GM12878 (cell line): Measurements from ENCODE around the gene LRR1. TPM values are rescaled to one million over a fixed set of nuclear protein-coding genes. Genes with fewer than 3 reads are reported as not detected.

ENCODE experiments used
- ATAC-seq: fragments of 200-7000 bp; cut with Tn5 transposase; 3 replicates; pipeline ENCODE4 v1.9.1; 2020; ENCODE audit warnings: mild to moderate bottlenecking, moderate library complexity
- BruUV-seq: library from RNA; stranded (reverse); fragments of 400-500 nt; replicated peaks from 2 replicates; lab custom pipeline; 2021; lab: Mats Ljungman, UMichigan
- CTCF ChIA-PET: fragments of 300-600 bp; sonication (Branson Sonifier 250); formaldehyde crosslinking; extraction: SDS; loops from one replicate; lab custom pipeline; 2021; ENCODE audit warnings: inconsistent platforms; lab: Yijun Ruan, JAX
- POLR2A ChIA-PET: fragments of 350-600 bp; formaldehyde crosslinking; extraction: SDS; loops from one replicate; lab custom pipeline; 2021; ENCODE audit warnings: inconsistent platforms; lab: Charles Lee
- RAD21 ChIA-PET: fragments of 300-600 bp; sonication (Branson Sonifier 250); formaldehyde crosslinking; loops from one replicate; lab custom pipeline; 2023; ENCODE audit warnings: antibody characterized with exemption; ENCODE audit not compliant: unreplicated experiment; lab: Charles Lee
- SMC1A ChIA-PET: fragments of 300-600 bp; sonication (Branson Sonifier 250); formaldehyde crosslinking; loops from one replicate; lab custom pipeline; 2023; ENCODE audit not compliant: unreplicated experiment, uncharacterized antibody; lab: Charles Lee
- DNase-seq: peaks from one replicate; pipeline ENCODE4 v3.0.0-alpha.2; 2011; ENCODE audit warnings: low read depth, low spot score
- FAIRE-seq: peaks from 3 replicates; lab custom pipeline; 2011; peaks lifted over from hg19 to GRCh38; lab: Jason Lieb, UNC
- H2AFZ ChIP-seq: 2 replicates; pipeline ENCODE4 v1.6.0; 2011; ENCODE audit warnings: low read depth, low read length, control low read depth; ENCODE audit not compliant: control insufficient read depth
- H3K27ac ChIP-seq: 2 replicates; pipeline ENCODE4 v1.5.1; 2011; ENCODE audit warnings: control low read depth; ENCODE audit not compliant: control insufficient read depth, insufficient read depth
- H3K27me3 ChIP-seq, 2 experiments: replicated peaks in 1 of 2; 2 replicates each; pipeline versions ENCODE4 v1.6.0 to v1.6.1; 2011; ENCODE audit warnings: low read length in 1 of 2; ENCODE audit not compliant: control insufficient read depth in 2 of 2, insufficient read depth in 2 of 2
- H3K36me3 ChIP-seq, 2 experiments: 2 replicates each; pipeline ENCODE4 v1.5.1; 2011; ENCODE audit warnings: low read length in 1 of 2; ENCODE audit not compliant: control insufficient read depth in 2 of 2, insufficient read depth in 2 of 2
- H3K4me1 ChIP-seq: 2 replicates; pipeline ENCODE4 v1.6.1; 2011; ENCODE audit warnings: mild to moderate bottlenecking, low read length, moderate library complexity, mixed read lengths; ENCODE audit not compliant: control insufficient read depth, insufficient read depth
- H3K4me2 ChIP-seq: 2 replicates; pipeline ENCODE4 v1.6.0; 2011; ENCODE audit warnings: control low read depth; ENCODE audit not compliant: control insufficient read depth, insufficient read depth
- H3K4me3 ChIP-seq: fragments of 200-600 bp; sonication (generic); 2 replicates; pipeline ENCODE4 v1.5.1; 2016
- H3K79me2 ChIP-seq: 2 replicates; pipeline ENCODE4 v1.6.0; 2011; ENCODE audit warnings: low read length; ENCODE audit not compliant: control insufficient read depth, insufficient read depth
- H3K9ac ChIP-seq: 2 replicates; pipeline ENCODE4 v1.8.0; 2011; ENCODE audit warnings: low read length, control low read depth, mixed read lengths; ENCODE audit not compliant: control insufficient read depth, insufficient read depth
- H3K9me3 ChIP-seq: replicated peaks from 3 replicates; pipeline ENCODE4 v1.5.1; 2011; ENCODE audit warnings: mild to moderate bottlenecking, low read length; ENCODE audit not compliant: control insufficient read depth, insufficient read depth
- H4K20me1 ChIP-seq: 2 replicates; pipeline ENCODE4 v1.6.0; 2011; ENCODE audit not compliant: control insufficient read depth, insufficient read depth
- CHD2 ChIP-seq: IDR thresholded peaks from 2 replicates; pipeline ENCODE4 v1.6.1; 2011; ENCODE audit warnings: low read depth, low read length, improper control_type of control experiment, borderline replicate concordance
- HDAC6 ChIP-seq: fragments of 200-600 bp; sonication (generic); IDR thresholded peaks from one replicate; pipeline ENCODE4 v1.8.0; 2017; ENCODE audit warnings: antibody characterized with exemption; ENCODE audit not compliant: unreplicated experiment
- IKZF1 ChIP-seq: fragments of 450-650 bp; conservative IDR thresholded peaks from 2 replicates; pipeline ENCODE4 v1.6.1; 2017; ENCODE audit warnings: antibody characterized with exemption, mild to moderate bottlenecking
- IKZF2 ChIP-seq, 2 experiments: fragments of 450-650 bp; IDR thresholded peaks; 2 replicates each; pipeline ENCODE4 v1.6.1; 2017; ENCODE audit warnings: mild to moderate bottlenecking in 2 of 2, moderate library complexity in 2 of 2
- MAX ChIP-seq: IDR thresholded peaks from 2 replicates; pipeline ENCODE4 v1.6.1; 2012; ENCODE audit warnings: low read depth, low read length, improper control_type of control experiment
- MTA3 ChIP-seq: IDR thresholded peaks from 2 replicates; pipeline ENCODE4 v1.6.1; 2012; ENCODE audit warnings: low read length, inconsistent platforms, borderline replicate concordance
- POLR2AphosphoS2 ChIP-seq: IDR thresholded peaks from 2 replicates; pipeline ENCODE4 v1.6.1; 2011; ENCODE audit warnings: low read depth, mild to moderate bottlenecking, low read length, improper control_type of control experiment, moderate library complexity
- POU2F2 ChIP-seq: IDR thresholded peaks from 3 replicates; pipeline ENCODE4 v1.6.1; 2011; ENCODE audit warnings: low read depth, mild to moderate bottlenecking, low read length, borderline replicate concordance
- SIX5 ChIP-seq: IDR thresholded peaks from 2 replicates; pipeline ENCODE4 v1.6.1; 2011; ENCODE audit warnings: mild to moderate bottlenecking, low read depth, low read length, moderate library complexity; ENCODE audit not compliant: severe bottlenecking
- SMARCA5 ChIP-seq: fragments of 450-650 bp; IDR thresholded peaks from 2 replicates; pipeline ENCODE4 v1.6.1; 2017; ENCODE audit warnings: mild to moderate bottlenecking
- SP1 ChIP-seq: IDR thresholded peaks from one replicate; pipeline ENCODE4 v1.6.1; 2011; ENCODE audit warnings: low read depth, low read length
- SUPT20H ChIP-seq: IDR thresholded peaks from 2 replicates; pipeline ENCODE4 v1.6.1; 2011; ENCODE audit warnings: low read depth, mild to moderate bottlenecking, low read length, moderate library complexity, borderline replicate concordance; ENCODE audit not compliant: control insufficient read depth
- ZBTB4 ChIP-seq: fragments of 450-650 bp; formaldehyde crosslinking; IDR thresholded peaks from 2 replicates; pipeline ENCODE4 v1.4.0; 2022; ENCODE audit warnings: mild to moderate bottlenecking, moderate library complexity
- WGBS: methylation state at CpG from one replicate; pipeline ENCODE4 v1.1.6; 2016; ENCODE audit warnings: low lambda C conversion rate; ENCODE audit not compliant: insufficient replicate concordance, insufficient coverage; ENCODE audit errors: missing lambda C conversion rate; 5-methylcytosine and 5-hydroxymethylcytosine counted together
- in situ Hi-C: fragments of 300-500 bp; cut with MboI; formaldehyde crosslinking; loops from 9 replicates; pipeline ENCODE4 v1.14.3; 2018; ENCODE audit warnings: mixed read lengths
- intact Hi-C: fragments of 100-400 bp; cut with micrococcal nuclease; formaldehyde crosslinking; loops from one replicate; pipeline ENCODE4 v1.14.2; 2022; ENCODE audit not compliant: unreplicated experiment
- polyA plus RNA-seq, 11 experiments: library from polyadenylated mRNA; depleted of rRNA in 4 of 11; unstranded in 6 of 11; stranded (reverse) in 5 of 11; fragments of >200 nt; fragmentation: Nextera tagmentation in 4 of 11; fragmentation: Illumina TruSeq in 1 of 11; extraction: Ambion mirVana in 4 of 11; extraction: Trizol in 1 of 11; gene quantifications; 1 replicate in 1 of 11; 2 replicates in 10 of 11; pipeline versions ENCODE4 v1.2.1 to v1.2.3, GENCODE V29; 2011 to 2016; ENCODE audit warnings: inconsistent platforms in 2 of 11, missing spikeins in 2 of 11, low read depth in 1 of 11
- total RNA-seq, 4 experiments: library from RNA; depleted of rRNA in 3 of 4; stranded (reverse); fragments of >200 nt in 3 of 4; fragmentation: Illumina TruSeq in 1 of 4; extraction: Trizol in 1 of 4; gene quantifications; 2 replicates each; pipeline versions ENCODE4 v1.2.1 to v1.2.3, GENCODE V29; 2013 to 2021
- TF ChIP-seq, protein P1 (sequence below): fragments of 450-650 bp; IDR thresholded peaks from 2 replicates; pipeline ENCODE4 v1.6.1; 2017; ENCODE audit warnings: low read depth, mild to moderate bottlenecking, moderate library complexity
- TF ChIP-seq, protein P2 (sequence below): fragments of 450-650 bp; IDR thresholded peaks from 2 replicates; pipeline ENCODE4 v1.6.1; 2017; ENCODE audit warnings: antibody characterized with exemption, mild to moderate bottlenecking, moderate library complexity

The LRR1 gene
- total and polyA plus RNA-seq, 10 of the 15 experiments (the other 5 are each of a cell fraction or from before 2014, with no cell fraction given) = 36.9 to 110 (median 53.1) TPM

DNA sequence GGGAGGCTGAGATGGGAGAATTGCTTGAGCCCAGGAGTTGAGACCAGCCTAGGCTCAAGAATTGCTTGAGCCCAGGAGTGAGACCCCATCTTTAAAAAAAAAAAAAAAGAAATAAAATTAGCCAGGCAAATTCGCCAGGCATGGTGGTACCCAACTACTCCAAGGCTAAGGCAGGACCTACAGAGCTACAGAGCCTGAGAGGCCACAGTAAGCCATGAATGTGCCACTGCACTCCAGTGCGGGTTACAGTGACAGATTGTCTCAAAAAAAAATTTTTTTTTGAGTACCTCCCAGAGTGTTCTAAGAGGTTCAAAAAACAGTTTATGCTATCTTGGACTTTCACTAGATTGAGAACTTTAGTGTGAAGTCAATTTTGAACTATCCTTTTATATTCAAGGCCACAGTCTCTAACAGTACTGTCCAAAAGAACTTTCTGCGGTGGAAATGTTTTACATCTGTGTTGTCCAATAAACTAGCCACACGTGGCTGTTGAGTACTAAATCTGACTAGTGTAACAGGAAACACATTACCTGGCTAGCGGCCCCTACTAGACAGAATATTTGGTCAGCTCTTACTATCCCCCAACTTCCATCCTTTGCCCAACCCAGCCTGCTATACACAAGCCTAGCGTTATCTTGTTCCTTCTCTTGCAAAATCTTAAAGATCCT lies 19.2 kb downstream of the LRR1 start:
- RAD21 ChIA-PET = no interaction called here
- Histone ChIP-seq H3K4me3 (0 out of 2 replicates have a peak overlapping the region, but pooled peaks have one; percentile 92), H3K4me1 (no peaks in the 10 kb centered on the region; the same call in 1 of the 2 replicates), H3K79me2 (peaks cover 62% of the 10 kb centered on the region), H2AFZ (no peak overlapping the region), H3K9ac (no peak overlapping the region), H4K20me1 (no peaks in the 10 kb centered on the region), H3K9me3 (no peaks in the 10 kb centered on the region), H3K4me2 (peak overlapping the region; percentile 65), H3K27me3 (no peaks in the 10 kb centered on the region), H3K36me3 (peaks cover 0 to 11% of the 10 kb centered on the region in 2 experiments), H3K27ac (no peak overlapping the region)
- intact Hi-C loops = no loop called here
- FAIRE-seq = no peak
- CTCF ChIA-PET = interaction anchor here (0.6 kb wide), 1 partner anchor 211 kb away, joined by 3 read pairs; no protein-coding TSS in a partner anchor
- 55% methylated on average over 6 of the region's 6 CpGs for WGBS
- SMC1A ChIA-PET = interaction anchor here (0.6 to 1.2 kb wide), 2 partner anchors 12 to 236 kb away, joined by 3 read pairs; no protein-coding TSS in a partner anchor
- ATAC-seq = no peak
- in situ Hi-C loops = no loop called here
- POLR2A ChIA-PET = no interaction called here
- DNase-seq = no peak
- no TSS peak for BruUV-seq
- TF ChIP-seq POU2F2 (no peak), POLR2AphosphoS2 (0 out of 2 replicates have a peak, but pooled peaks have one; percentile 61), IKZF2 (IDR thresholded peaks at IDR 0.05) (no peak), SUPT20H (no peak), HDAC6 (no peak), ZBTB4 (CRISPR knock-in tag) (no peak), MAX (no peak), CHD2 (no peak), IKZF1 (no peak), SMARCA5 (no peak), SP1 (no peak), MTA3 (no peak), SIX5 (no peak)
- TF ChIP-seq, protein P1, sequence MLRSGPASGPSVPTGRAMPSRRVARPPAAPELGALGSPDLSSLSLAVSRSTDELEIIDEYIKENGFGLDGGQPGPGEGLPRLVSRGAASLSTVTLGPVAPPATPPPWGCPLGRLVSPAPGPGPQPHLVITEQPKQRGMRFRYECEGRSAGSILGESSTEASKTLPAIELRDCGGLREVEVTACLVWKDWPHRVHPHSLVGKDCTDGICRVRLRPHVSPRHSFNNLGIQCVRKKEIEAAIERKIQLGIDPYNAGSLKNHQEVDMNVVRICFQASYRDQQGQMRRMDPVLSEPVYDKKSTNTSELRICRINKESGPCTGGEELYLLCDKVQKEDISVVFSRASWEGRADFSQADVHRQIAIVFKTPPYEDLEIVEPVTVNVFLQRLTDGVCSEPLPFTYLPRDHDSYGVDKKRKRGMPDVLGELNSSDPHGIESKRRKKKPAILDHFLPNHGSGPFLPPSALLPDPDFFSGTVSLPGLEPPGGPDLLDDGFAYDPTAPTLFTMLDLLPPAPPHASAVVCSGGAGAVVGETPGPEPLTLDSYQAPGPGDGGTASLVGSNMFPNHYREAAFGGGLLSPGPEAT = no peak
- TF ChIP-seq, protein P2, sequence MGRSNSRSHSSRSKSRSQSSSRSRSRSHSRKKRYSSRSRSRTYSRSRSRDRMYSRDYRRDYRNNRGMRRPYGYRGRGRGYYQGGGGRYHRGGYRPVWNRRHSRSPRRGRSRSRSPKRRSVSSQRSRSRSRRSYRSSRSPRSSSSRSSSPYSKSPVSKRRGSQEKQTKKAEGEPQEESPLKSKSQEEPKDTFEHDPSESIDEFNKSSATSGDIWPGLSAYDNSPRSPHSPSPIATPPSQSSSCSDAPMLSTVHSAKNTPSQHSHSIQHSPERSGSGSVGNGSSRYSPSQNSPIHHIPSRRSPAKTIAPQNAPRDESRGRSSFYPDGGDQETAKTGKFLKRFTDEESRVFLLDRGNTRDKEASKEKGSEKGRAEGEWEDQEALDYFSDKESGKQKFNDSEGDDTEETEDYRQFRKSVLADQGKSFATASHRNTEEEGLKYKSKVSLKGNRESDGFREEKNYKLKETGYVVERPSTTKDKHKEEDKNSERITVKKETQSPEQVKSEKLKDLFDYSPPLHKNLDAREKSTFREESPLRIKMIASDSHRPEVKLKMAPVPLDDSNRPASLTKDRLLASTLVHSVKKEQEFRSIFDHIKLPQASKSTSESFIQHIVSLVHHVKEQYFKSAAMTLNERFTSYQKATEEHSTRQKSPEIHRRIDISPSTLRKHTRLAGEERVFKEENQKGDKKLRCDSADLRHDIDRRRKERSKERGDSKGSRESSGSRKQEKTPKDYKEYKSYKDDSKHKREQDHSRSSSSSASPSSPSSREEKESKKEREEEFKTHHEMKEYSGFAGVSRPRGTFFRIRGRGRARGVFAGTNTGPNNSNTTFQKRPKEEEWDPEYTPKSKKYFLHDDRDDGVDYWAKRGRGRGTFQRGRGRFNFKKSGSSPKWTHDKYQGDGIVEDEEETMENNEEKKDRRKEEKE = no peak
